ENCODE data around the gene PPM1M. TPM values are rescaled to one million over a fixed set of nuclear protein-coding genes. Genes with fewer than 3 reads are reported as not detected.
A peak's percentile ranks its signal among the peaks of the same experiment; 100 is the strongest.

Gene PPM1M
- total RNA-seq, 1 donor, result 28.2 TPM

DNA sequence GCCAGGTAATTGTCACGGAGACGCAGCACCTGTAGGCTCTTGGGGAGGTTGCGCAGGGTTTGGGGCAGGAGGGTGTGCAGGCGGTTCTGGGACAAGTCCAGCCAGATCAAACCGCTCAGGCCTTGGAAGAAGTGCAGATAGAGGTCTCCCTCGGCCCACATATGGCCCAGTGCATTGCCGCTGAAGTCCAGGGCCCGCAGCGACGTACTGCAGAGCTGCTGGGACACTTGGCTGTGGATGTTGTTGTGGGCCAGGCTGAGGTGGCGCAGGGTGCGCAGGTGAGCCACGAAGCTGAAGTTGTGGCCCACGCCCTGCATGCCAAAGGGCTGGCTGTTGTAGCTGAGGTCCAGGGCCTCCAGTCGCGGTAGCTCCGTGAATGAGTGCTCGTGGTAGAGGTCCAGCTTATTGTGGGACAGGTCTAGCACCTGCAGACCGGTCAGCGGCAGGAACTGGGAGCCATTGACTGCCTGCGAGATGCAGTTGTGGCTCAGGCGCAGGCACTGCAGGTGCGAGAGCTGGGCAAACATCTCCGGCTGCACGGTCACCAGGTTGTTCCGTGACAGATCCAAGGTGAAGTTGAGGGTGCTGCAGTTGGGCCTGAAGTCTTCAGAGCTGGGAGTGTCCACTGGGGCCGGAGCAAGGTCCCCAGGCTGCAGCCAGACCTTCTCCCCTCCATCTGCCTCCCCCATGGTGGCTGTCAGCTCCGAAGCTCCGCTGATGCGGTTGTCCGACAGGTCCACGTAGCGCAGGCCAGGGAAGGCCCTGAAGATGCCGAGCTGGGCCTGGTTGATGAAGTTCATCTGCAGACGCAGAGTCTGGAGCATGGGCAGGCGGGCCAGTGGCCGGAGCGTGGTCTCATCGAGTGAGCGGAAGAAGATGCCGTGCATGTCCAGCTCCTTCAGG is 23.0 kb upstream of the PPM1M start:
- Histone ChIP-seq H3K4me2 (ENCODE audit: insufficient read depth, low read length) (no peak overlapping the region), H3K27me3 (ENCODE audit: insufficient read depth, low read length) (no peaks in the 10 kb centered on the region), H3K9me3 (ENCODE audit: low read depth, low read length) (no peaks in the 10 kb centered on the region), H2AFZ (ENCODE audit: low read length) (no peak overlapping the region), H4K20me1 (ENCODE audit: insufficient read depth, low read length) (no peaks in the 10 kb centered on the region), H3K79me2 (ENCODE audit: insufficient read depth, low read length) (no peaks in the 10 kb centered on the region), H3K27ac (ENCODE audit: low read depth, low read length) (no peak overlapping the region), H3K4me3 (ENCODE audit: insufficient read depth, low read length) (no peak overlapping the region), H3K36me3 (ENCODE audit: insufficient read depth, low read length) (no peaks in the 10 kb centered on the region), H3K4me1 (ENCODE audit: insufficient read depth, low read length) (no peaks in the 10 kb centered on the region)
- TF ChIP-seq, protein P1, sequence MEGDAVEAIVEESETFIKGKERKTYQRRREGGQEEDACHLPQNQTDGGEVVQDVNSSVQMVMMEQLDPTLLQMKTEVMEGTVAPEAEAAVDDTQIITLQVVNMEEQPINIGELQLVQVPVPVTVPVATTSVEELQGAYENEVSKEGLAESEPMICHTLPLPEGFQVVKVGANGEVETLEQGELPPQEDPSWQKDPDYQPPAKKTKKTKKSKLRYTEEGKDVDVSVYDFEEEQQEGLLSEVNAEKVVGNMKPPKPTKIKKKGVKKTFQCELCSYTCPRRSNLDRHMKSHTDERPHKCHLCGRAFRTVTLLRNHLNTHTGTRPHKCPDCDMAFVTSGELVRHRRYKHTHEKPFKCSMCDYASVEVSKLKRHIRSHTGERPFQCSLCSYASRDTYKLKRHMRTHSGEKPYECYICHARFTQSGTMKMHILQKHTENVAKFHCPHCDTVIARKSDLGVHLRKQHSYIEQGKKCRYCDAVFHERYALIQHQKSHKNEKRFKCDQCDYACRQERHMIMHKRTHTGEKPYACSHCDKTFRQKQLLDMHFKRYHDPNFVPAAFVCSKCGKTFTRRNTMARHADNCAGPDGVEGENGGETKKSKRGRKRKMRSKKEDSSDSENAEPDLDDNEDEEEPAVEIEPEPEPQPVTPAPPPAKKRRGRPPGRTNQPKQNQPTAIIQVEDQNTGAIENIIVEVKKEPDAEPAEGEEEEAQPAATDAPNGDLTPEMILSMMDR (IDR thresholded peaks at IDR 0.05; ENCODE audit: extremely low read depth, low read depth, low read length), result no peak
- DNase-seq (ENCODE audit: insufficient read length, low spot score, missing footprints), result peak; percentile 68

DNA sequence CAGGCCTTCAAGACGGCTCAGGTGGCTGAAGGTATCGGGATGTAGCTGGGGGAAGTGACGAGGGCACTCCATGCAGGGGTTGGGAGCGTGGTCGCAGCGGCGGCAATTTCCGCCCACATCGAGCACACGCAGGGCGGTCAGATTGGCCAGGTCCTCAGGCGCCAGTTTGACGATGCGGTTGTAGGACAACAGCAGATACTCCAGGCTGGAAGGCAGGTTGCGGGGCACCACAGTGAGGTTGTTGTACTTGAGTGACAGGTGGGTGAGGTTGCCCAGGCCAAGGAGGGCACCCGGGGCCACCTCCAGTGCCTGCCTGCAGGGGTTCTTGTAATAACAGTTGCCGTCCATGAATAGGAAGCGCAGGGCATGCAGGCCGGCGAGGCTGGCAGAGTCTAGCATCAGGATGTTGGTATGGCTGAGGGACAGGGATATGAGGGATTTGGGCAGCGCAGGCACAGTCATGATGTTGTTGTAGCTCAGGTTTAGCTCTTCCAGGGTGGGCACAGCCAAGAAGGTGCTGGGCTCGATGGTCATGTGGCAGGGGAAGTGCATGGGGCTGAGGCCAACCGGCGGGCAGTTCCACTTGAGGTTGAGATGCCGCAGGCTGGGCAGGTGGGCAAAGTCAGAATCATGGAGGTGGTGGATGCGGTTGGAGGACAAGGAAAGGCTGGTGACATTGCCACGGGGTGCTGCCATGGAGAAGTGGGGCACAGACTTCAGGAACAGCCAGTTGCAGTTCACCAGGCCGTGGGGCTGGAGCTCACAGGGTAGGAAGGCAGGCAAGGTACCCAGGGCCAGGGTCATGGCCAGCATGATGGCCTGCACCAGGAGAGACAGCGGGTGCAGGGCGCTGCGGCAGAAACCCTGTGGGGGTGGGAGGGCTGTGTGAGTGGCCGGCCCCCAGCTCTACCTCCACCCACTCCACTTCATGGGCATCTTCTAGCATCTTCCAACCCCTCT is 21.8 kb upstream of the PPM1M start:
- H3K9me3 ChIP-seq (ENCODE audit: low read depth, low read length), result no peaks in the 10 kb centered on the region
- H3K4me1 ChIP-seq (ENCODE audit: insufficient read depth, low read length), result no peaks in the 10 kb centered on the region
- H3K27me3 ChIP-seq (ENCODE audit: insufficient read depth, low read length), result no peaks in the 10 kb centered on the region
- H3K4me3 ChIP-seq (ENCODE audit: insufficient read depth, low read length), result no peak overlapping the region
- H2AFZ ChIP-seq (ENCODE audit: low read length), result no peak overlapping the region
- no peaks in the 10 kb centered on the region for H4K20me1 ChIP-seq (ENCODE audit: insufficient read depth, low read length)
- no peak overlapping the region for H3K27ac ChIP-seq (ENCODE audit: low read depth, low read length)
- H3K79me2 ChIP-seq (ENCODE audit: insufficient read depth, low read length), result no peaks in the 10 kb centered on the region
- H3K36me3 ChIP-seq (ENCODE audit: insufficient read depth, low read length), result peaks cover 6% of the 10 kb centered on the region
- no peak overlapping the region for H3K4me2 ChIP-seq (ENCODE audit: insufficient read depth, low read length)
- peak; percentile 87 for DNase-seq (ENCODE audit: insufficient read length, low spot score, missing footprints)
- TF ChIP-seq, protein P1 (IDR thresholded peaks at IDR 0.05; ENCODE audit: extremely low read depth, low read depth, low read length), result no peak

DNA sequence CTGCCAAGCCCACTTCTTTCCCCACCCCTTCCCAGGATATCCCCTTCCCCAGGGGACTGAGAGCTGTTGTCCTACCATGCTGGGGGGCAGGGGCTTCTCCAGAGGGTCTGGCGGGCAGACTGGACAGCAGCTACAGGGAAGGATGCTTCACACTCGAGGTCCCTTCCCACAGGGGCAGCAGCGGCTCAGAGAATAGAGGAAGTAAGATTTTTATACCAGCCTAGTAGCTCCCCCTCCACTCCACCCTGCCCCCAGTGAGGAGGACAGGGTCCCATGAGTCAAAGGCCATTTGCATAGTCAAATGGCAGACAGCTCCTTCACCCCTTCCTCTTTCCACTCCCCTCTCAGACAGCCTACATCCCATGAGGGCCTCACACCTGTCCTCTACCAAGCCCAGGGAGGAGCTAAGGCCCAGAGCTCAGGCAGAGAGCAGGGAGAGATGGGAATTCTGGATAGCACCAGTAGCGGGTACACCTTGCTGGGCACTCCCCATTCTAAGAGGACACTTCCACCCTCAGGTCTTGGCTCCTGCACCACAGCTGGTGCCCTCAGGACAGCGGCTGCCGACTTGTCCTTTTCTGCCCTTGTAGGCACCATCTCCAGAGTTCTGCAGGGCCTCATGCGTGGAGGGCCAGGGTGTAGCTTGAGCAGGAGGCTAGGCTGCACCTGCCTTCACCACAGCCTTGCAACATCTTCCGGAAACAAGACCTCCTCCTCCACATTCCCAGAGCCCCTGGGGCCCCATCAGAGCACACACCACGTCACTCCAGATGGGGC is 19.9 kb upstream of the PPM1M start, which contains the start of gene TLR9:
TLR9 (minus strand) TSS at position 194 of the 777 bp plus-strand sequence; CDS start at position 78, 116 bp downstream.
- Histone ChIP-seq H3K79me2 (ENCODE audit: insufficient read depth, low read length) (no peaks in the 10 kb centered on the region), H3K36me3 (ENCODE audit: insufficient read depth, low read length) (peaks cover 23% of the 10 kb centered on the region), H3K9me3 (ENCODE audit: low read depth, low read length) (no peaks in the 10 kb centered on the region), H3K4me3 (ENCODE audit: insufficient read depth, low read length) (no peak within 1 kb of the TSS), H3K27ac (ENCODE audit: low read depth, low read length) (no peak within 1 kb of the TSS), H3K4me2 (ENCODE audit: insufficient read depth, low read length) (no peak within 1 kb of the TSS), H2AFZ (ENCODE audit: low read length) (no peak within 1 kb of the TSS), H4K20me1 (ENCODE audit: insufficient read depth, low read length) (peaks cover 5% of the 10 kb centered on the region), H3K27me3 (ENCODE audit: insufficient read depth, low read length) (no peaks in the 10 kb centered on the region), H3K4me1 (ENCODE audit: insufficient read depth, low read length) (no peaks in the 10 kb centered on the region)
- TF ChIP-seq, protein P1 (IDR thresholded peaks at IDR 0.05; ENCODE audit: extremely low read depth, low read depth, low read length), result no peak
- peak; percentile 73 for DNase-seq (ENCODE audit: insufficient read length, low spot score, missing footprints)

Data from osteoblast (primary cell).